Measurements from ENCODE around the gene JPT2.

DNA sequence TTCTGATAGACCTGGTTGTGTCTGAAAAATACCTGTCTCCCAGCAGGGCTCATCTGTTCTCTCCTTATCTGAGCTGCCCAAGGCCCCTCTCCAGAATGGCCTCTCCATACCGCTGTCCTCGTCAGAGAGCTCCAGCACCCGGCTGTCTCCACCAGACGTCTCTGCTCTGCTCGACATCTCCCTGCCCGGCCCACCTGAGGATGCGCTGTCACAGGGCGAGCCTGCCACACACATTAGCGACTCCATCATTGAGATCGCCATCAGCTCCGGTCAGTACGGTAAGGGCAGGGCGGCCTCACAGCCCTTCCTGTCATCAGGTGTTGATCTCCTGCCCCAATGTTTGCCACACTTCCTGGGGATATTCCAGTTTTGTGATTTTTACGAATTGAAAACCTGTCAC, 10.2 kb upstream of the JPT2 start:
- no peak for TF ChIP-seq POLR2A (IDR thresholded peaks at IDR 0.05; ENCODE audit: low read depth, low read length)
- TF ChIP-seq POLR2AphosphoS5 (IDR thresholded peaks at IDR 0.05; ENCODE audit: low read length): no peak
- TF ChIP-seq CBX5 (IDR thresholded peaks at IDR 0.05; ENCODE audit: low read depth): no peak
- TF ChIP-seq EZH2 (IDR thresholded peaks at IDR 0.05; ENCODE audit: borderline replicate concordance, control insufficient read depth, low read depth, low read length): no peak
- no peak for TF ChIP-seq RFX5 (IDR thresholded peaks at IDR 0.05; ENCODE audit: low read depth, low read length)
- TF ChIP-seq, protein P1, sequence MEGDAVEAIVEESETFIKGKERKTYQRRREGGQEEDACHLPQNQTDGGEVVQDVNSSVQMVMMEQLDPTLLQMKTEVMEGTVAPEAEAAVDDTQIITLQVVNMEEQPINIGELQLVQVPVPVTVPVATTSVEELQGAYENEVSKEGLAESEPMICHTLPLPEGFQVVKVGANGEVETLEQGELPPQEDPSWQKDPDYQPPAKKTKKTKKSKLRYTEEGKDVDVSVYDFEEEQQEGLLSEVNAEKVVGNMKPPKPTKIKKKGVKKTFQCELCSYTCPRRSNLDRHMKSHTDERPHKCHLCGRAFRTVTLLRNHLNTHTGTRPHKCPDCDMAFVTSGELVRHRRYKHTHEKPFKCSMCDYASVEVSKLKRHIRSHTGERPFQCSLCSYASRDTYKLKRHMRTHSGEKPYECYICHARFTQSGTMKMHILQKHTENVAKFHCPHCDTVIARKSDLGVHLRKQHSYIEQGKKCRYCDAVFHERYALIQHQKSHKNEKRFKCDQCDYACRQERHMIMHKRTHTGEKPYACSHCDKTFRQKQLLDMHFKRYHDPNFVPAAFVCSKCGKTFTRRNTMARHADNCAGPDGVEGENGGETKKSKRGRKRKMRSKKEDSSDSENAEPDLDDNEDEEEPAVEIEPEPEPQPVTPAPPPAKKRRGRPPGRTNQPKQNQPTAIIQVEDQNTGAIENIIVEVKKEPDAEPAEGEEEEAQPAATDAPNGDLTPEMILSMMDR (IDR thresholded peaks at IDR 0.05 in 2 of 3, conservative IDR thresholded peaks at IDR 0.05 in 1 of 3; ENCODE audit: control insufficient read depth in 2 of 3, extremely low read depth in 1 of 3, insufficient read depth in 1 of 3, low read depth in 3 of 3, low read length in 3 of 3): no peak
